HEK293 (cell line): ENCODE results near the gene SART3.

Experiments
- FEZF1 ChIP-seq: fragments of 450-650 bp; formaldehyde crosslinking; IDR thresholded peaks from 2 replicates; pipeline ENCODE4 v1.5.1; 2016; ENCODE audit warnings: missing biosample characterization, missing genetic modification characterization
- ZBTB8A ChIP-seq: fragments of 450-650 bp; formaldehyde crosslinking; IDR thresholded peaks from 2 replicates; pipeline ENCODE4 v1.5.1; 2016; ENCODE audit warnings: missing biosample characterization, missing genetic modification characterization
- ZNF561 ChIP-seq: fragments of 450-650 bp; IDR thresholded peaks from 2 replicates; pipeline ENCODE4 v1.5.1; 2018; ENCODE audit warnings: missing biosample characterization, missing genetic modification characterization, borderline replicate concordance
- ZNF768 ChIP-seq: fragments of 450-650 bp; formaldehyde crosslinking; IDR thresholded peaks from 2 replicates; pipeline ENCODE4 v1.5.1; 2018; ENCODE audit warnings: missing biosample characterization, mild to moderate bottlenecking, missing genetic modification characterization
- TF ChIP-seq, protein P1 (sequence below): fragments of 450-650 bp; formaldehyde crosslinking; IDR thresholded peaks from 2 replicates; pipeline ENCODE4 v1.5.1; 2016; ENCODE audit warnings: missing biosample characterization, missing genetic modification characterization
- TF ChIP-seq, protein P2 (sequence below): sonication (generic); formaldehyde crosslinking; IDR thresholded peaks from 2 replicates; pipeline ENCODE4 v1.8.1; 2022; ENCODE audit warnings: mild to moderate bottlenecking, moderate library complexity, missing genetic modification reagents

DNA sequence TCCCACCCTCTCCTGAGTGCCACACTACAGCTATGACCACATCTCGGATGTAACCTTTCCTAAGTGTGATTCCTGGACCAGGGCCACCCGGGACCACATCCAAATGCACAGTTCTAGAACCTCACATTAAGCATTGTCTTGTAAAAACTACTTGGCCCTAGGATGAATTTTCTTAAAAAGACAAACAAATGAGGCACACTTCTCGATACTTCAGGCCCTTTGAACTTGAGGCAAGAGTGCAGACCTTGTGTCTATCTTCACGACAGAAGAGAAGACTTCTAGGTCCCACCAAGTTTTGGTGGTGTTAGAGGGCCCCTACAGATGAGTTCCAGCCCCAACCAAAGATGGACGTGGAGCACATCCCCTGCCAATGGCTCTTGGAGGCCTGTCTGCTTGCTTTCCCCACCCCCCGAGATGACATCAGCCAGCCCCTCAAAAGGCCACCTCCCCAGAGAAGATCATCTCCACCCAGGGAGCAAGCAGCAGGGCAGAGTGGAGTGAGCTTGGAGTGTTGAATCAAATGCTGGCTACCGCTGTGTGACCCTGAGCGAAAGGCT is 10.7 kb upstream of the SART3 start:
- TF ChIP-seq, protein P1, sequence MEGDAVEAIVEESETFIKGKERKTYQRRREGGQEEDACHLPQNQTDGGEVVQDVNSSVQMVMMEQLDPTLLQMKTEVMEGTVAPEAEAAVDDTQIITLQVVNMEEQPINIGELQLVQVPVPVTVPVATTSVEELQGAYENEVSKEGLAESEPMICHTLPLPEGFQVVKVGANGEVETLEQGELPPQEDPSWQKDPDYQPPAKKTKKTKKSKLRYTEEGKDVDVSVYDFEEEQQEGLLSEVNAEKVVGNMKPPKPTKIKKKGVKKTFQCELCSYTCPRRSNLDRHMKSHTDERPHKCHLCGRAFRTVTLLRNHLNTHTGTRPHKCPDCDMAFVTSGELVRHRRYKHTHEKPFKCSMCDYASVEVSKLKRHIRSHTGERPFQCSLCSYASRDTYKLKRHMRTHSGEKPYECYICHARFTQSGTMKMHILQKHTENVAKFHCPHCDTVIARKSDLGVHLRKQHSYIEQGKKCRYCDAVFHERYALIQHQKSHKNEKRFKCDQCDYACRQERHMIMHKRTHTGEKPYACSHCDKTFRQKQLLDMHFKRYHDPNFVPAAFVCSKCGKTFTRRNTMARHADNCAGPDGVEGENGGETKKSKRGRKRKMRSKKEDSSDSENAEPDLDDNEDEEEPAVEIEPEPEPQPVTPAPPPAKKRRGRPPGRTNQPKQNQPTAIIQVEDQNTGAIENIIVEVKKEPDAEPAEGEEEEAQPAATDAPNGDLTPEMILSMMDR (tag by site-specific recombination) = no peak
- no peak for TF ChIP-seq ZBTB8A (tag by site-specific recombination)
- no peak for TF ChIP-seq ZNF561 (tag by site-specific recombination)
- TF ChIP-seq ZNF768 (tag by site-specific recombination) = no peak
- TF ChIP-seq, protein P2, sequence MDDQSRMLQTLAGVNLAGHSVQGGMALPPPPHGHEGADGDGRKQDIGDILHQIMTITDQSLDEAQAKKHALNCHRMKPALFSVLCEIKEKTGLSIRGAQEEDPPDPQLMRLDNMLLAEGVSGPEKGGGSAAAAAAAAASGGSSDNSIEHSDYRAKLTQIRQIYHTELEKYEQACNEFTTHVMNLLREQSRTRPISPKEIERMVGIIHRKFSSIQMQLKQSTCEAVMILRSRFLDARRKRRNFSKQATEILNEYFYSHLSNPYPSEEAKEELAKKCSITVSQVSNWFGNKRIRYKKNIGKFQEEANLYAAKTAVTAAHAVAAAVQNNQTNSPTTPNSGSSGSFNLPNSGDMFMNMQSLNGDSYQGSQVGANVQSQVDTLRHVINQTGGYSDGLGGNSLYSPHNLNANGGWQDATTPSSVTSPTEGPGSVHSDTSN = no peak
- TF ChIP-seq FEZF1 (tag by site-specific recombination) = no peak
